NB4 (cell line): Measurements from ENCODE around the gene LIX1.

Source experiments
- MYC ChIP-seq: IDR thresholded peaks from 2 replicates; pipeline ENCODE4 v1.6.1; 2011; ENCODE audit warnings: low read depth, low read length
- POLR2A ChIP-seq: IDR thresholded peaks from 2 replicates; pipeline ENCODE4 v1.6.1; 2011; ENCODE audit warnings: mild to moderate bottlenecking; ENCODE audit not compliant: insufficient read length; ENCODE audit errors: extremely low read depth
- TF ChIP-seq, protein P1 (sequence below): IDR thresholded peaks from one replicate; pipeline ENCODE4 v1.5.1; 2012; ENCODE audit warnings: low read depth, low read length
- TF ChIP-seq, protein P2 (sequence below): IDR thresholded peaks from 2 replicates; pipeline ENCODE4 v1.6.1; 2011; ENCODE audit warnings: low read depth, low read length

DNA sequence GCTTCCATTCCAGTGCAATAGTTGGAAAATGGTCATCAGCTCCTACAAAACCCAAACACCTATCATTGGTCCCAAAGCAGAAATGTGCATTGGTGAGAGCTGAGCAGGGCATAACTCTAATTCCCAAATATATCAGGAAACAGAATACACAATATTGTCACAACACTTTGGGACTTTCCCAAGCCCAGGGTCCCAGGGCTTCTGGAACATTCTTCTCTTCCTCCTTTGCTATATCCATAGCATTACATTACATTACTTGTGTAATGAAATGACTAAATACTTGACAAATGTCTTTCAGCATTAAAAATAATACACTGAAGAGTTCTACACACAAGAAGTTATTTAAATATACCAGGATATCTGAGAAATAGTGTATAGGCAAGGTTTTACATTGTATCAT, 45.6 kb downstream of the LIX1 start:
- TF ChIP-seq, protein P1, sequence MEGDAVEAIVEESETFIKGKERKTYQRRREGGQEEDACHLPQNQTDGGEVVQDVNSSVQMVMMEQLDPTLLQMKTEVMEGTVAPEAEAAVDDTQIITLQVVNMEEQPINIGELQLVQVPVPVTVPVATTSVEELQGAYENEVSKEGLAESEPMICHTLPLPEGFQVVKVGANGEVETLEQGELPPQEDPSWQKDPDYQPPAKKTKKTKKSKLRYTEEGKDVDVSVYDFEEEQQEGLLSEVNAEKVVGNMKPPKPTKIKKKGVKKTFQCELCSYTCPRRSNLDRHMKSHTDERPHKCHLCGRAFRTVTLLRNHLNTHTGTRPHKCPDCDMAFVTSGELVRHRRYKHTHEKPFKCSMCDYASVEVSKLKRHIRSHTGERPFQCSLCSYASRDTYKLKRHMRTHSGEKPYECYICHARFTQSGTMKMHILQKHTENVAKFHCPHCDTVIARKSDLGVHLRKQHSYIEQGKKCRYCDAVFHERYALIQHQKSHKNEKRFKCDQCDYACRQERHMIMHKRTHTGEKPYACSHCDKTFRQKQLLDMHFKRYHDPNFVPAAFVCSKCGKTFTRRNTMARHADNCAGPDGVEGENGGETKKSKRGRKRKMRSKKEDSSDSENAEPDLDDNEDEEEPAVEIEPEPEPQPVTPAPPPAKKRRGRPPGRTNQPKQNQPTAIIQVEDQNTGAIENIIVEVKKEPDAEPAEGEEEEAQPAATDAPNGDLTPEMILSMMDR: no peak
- TF ChIP-seq POLR2A (no peak), MYC (no peak)
- TF ChIP-seq, protein P2, sequence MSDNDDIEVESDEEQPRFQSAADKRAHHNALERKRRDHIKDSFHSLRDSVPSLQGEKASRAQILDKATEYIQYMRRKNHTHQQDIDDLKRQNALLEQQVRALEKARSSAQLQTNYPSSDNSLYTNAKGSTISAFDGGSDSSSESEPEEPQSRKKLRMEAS: no peak
